Right atrium auricular region (tissue), 2 donors: ENCODE data around the gene MEPE. TPM values are rescaled to one million over a fixed set of nuclear protein-coding genes. Genes with fewer than 3 reads are reported as not detected.
"Not testable (repeated sequence)": the region's sequence is repeated elsewhere in the genome, so short reads cannot be mapped to it uniquely, and the experiment has no call there.

Source experiments
- DNase-seq: peaks from one replicate; pipeline ENCODE4 v3.0.0-alpha.2; 2019; ENCODE audit warnings: low spot score
- H3K27ac ChIP-seq, 2 donors: fragments of 200-600 bp; sonication (generic); 1 replicate in 1 of 2; 2 replicates in 1 of 2; pipeline ENCODE4 v1.5.1; 2016 to 2019
- H3K27me3 ChIP-seq, 2 donors: fragments of 200-600 bp; sonication (generic); one replicate each; pipeline versions ENCODE4 v1.5.1 to v1.6.0; 2017 to 2019
- H3K36me3 ChIP-seq: fragments of 200-600 bp; sonication (generic); one replicate; pipeline ENCODE4 v1.5.1; 2016
- H3K4me1 ChIP-seq, 2 donors: fragments of 200-600 bp; sonication (generic); one replicate each; pipeline versions ENCODE4 v1.5.1 to v1.6.0; 2017 to 2019
- H3K4me3 ChIP-seq, 2 donors: fragments of 200-600 bp; sonication (generic); 1 replicate in 1 of 2; 2 replicates in 1 of 2; pipeline ENCODE4 v1.5.1; 2017 to 2019; ENCODE audit warnings: mild to moderate bottlenecking in 1 of 2, moderate library complexity in 1 of 2
- H3K9me3 ChIP-seq, 2 donors: fragments of 200-600 bp; sonication (generic); one replicate each; pipeline ENCODE4 v1.5.1; 2019
- total RNA-seq, 2 donors: library from RNA; depleted of rRNA; stranded (reverse); fragments of >200 nt; gene quantifications; one replicate each; pipeline ENCODE4 v1.1.0, GENCODE V29; 2016
- TF ChIP-seq, protein P1 (sequence below), 2 donors: fragments of 200-600 bp; sonication (generic); IDR thresholded peaks; one replicate each; pipeline ENCODE4 v1.5.1; 2019; ENCODE audit warnings: antibody characterized with exemption in 2 of 2

The MEPE gene
- total RNA-seq, 2 donors from 2014 or later = not detected

DNA sequence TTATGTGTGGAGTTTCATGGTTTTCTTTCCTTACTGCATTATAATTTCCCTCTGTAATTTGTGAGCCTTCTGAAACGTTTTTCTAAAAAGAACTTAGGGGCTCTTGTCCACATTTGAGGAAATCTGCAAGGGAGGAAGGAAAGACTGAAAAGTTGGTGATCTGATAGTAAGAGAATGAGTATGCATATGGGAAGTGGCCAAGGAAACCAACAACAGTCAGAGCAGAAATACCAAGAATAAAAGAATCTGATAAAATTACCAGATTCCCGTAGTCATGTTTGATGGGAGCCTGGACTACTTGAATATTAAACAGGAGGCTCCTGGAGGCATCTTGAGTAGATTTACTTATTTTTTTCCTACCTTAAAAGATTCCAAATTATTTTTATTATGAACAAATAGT, 50.1 kb downstream of the MEPE start:
- H3K4me1 ChIP-seq = no peaks in the 10 kb centered on the region
- TF ChIP-seq, protein P1, sequence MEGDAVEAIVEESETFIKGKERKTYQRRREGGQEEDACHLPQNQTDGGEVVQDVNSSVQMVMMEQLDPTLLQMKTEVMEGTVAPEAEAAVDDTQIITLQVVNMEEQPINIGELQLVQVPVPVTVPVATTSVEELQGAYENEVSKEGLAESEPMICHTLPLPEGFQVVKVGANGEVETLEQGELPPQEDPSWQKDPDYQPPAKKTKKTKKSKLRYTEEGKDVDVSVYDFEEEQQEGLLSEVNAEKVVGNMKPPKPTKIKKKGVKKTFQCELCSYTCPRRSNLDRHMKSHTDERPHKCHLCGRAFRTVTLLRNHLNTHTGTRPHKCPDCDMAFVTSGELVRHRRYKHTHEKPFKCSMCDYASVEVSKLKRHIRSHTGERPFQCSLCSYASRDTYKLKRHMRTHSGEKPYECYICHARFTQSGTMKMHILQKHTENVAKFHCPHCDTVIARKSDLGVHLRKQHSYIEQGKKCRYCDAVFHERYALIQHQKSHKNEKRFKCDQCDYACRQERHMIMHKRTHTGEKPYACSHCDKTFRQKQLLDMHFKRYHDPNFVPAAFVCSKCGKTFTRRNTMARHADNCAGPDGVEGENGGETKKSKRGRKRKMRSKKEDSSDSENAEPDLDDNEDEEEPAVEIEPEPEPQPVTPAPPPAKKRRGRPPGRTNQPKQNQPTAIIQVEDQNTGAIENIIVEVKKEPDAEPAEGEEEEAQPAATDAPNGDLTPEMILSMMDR (IDR thresholded peaks at IDR 0.05) = no peak
- H3K27me3 ChIP-seq = no peaks in the 10 kb centered on the region
- DNase-seq = no peak
- no peaks in the 10 kb centered on the region for H3K9me3 ChIP-seq
- no peak overlapping the region for H3K27ac ChIP-seq
- no peak overlapping the region for H3K4me3 ChIP-seq
- no peaks in the 10 kb centered on the region for H3K36me3 ChIP-seq

DNA sequence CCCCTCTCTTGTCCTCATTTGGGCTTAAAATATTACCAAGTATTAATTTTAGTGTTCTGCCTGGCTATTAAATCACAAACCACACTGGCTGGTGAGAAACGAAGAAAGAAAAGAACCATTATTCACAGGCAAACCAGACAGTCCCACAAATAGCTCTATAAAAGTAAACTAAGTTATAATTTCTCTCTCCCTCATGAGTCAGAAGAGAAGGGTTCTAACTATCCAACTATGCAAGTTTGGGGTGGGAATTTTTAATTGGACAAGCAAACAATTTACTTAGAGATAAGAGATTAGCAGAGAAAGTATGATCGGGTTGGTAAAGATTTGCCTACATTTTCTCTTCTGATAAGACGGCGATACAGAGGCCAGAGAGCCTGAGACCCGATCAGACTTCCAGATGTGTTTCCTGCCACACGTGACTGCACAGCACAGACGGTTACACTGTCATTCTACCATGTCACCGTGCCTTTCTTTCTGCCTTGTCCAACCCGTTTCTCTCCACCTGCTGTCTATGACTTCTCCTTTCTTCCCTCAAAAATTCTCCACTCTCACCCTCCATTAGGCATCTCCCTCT, 52.3 kb downstream of the MEPE start:
- no peak for DNase-seq
- TF ChIP-seq, protein P1 (IDR thresholded peaks at IDR 0.05) = no peak
- Histone ChIP-seq H3K9me3 (peaks cover 0 to 16% of the 10 kb centered on the region in 2 donors), H3K27ac (no peak overlapping the region), H3K4me1 (no peaks in the 10 kb centered on the region), H3K27me3 (no peaks in the 10 kb centered on the region), H3K36me3 (no peaks in the 10 kb centered on the region), H3K4me3 (no peak overlapping the region)

DNA sequence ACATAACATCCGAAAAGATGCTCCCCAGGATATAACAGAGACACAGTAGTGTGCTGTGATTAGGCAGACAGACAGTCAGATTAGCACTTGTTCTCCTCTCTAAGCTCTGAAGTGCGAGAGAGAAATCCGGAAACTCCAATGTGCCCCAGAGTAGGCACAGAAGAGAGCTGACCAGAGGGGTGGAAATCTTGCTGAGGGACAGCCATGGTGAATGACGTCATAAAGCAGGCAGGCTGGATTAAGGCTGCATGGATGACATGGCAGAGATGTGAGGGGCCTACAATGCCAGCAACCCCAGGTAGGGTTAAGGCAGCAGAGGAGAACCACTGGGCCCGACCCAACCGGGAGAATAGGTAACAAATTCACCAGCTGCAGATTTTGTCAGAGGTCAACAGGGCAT, 53.3 kb downstream of the MEPE start:
- Histone ChIP-seq H3K36me3 (no peaks in the 10 kb centered on the region), H3K4me3 (no peak overlapping the region), H3K27ac (no peak overlapping the region), H3K4me1 (no peaks in the 10 kb centered on the region), H3K27me3 (no peaks in the 10 kb centered on the region), H3K9me3 (peaks cover 0 to 16% of the 10 kb centered on the region in 2 donors)
- DNase-seq = no peak
- TF ChIP-seq, protein P1 (IDR thresholded peaks at IDR 0.05) = no peak

DNA sequence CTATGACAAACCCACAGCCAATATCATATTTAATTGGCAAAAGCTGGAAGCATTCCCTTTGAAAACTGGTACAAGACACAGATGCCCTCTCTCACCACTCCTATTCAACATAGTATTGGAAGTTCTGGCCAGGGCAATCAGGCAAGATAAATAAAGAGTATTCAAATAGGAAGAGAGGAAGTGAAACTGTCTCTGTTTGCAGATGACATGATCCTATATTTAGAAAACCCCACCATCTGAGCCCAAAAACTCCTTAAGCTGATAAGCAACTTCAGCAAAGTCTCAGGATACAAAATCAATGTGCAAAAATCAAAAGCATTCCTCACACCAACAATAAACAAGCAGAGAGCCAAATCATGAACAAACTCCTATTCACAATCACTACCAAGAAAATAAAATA, 58.0 kb downstream of the MEPE start:
- not testable (repeated sequence) for H3K4me1 ChIP-seq, H3K27me3 ChIP-seq, H3K27ac ChIP-seq, H3K36me3 ChIP-seq, H3K4me3 ChIP-seq, DNase-seq
- H3K9me3 ChIP-seq = peaks cover 0 to 16% of the 10 kb centered on the region in 2 donors

DNA sequence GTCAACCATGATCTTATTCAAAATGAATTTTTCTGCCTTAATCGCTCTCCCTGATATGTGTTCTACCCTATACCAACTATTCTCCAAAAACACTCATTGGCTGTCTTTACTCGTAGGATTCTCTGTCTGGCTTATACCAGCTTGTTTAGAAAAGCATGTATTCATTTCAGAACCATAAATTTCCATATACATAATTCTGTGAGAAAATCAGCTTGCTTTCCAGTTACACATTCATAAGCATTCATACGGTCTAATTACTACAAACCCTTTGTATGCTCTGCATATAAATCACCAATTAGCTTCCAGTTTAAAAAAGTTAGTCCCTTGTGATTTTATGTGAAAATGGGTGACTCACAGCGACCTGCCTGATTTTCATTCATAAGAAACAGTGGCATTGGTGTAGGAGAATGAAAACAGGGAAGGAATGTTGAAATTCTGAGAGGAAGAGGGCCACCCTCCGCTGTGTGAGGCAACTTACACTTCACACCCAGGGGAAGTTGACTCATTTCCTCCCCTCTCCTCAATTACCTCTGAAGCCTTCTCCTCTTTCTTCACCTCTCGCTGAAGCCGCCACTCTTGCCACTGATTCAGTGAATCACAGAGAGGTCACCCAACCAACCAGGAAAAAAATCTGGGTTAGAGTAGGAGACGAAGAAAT, 63.3 kb downstream of the MEPE start:
- peak; percentile 70 for DNase-seq
- no peak overlapping the region for H3K27ac ChIP-seq

More for the DNA sequence above, 63.3 kb downstream of the MEPE start:
- TF ChIP-seq, protein P1 (IDR thresholded peaks at IDR 0.05) = no peak
- H3K27me3 ChIP-seq = no peaks in the 10 kb centered on the region
- no peaks in the 10 kb centered on the region for H3K4me1 ChIP-seq
- H3K4me3 ChIP-seq = no peak overlapping the region
- H3K36me3 ChIP-seq = no peaks in the 10 kb centered on the region
- H3K9me3 ChIP-seq = no peaks in the 10 kb centered on the region

Other genes starting within 250 kb of the MEPE start
- gene DSPP, start 224.4 kb upstream of the MEPE start, total RNA-seq = not detected
- gene DMP1, start 182.7 kb upstream of the MEPE start, total RNA-seq = not detected
- not detected for gene IBSP, start 33.4 kb upstream of the MEPE start, total RNA-seq
- 10 to 100 TPM; 15.0 to 41.3 TPM for gene SPP1, start 142.7 kb downstream of the MEPE start, total RNA-seq
- 10 to 100 TPM; 21.5 to 32.7 TPM for gene PKD2, start 174.7 kb downstream of the MEPE start, total RNA-seq